SK-N-SH treated with all-trans-retinoic acid at 6 μM for 48 hours (cell line): ENCODE measurements around the gene SQOR.
A peak's percentile ranks its signal among the peaks of the same experiment; 100 is the strongest.

Experiments
- ATAC-seq: fragments of 200-7000 bp; cut with Tn5 transposase; 3 replicates; pipeline ENCODE4 v1.9.1; 2020; ENCODE audit warnings: mild to moderate bottlenecking, moderate library complexity
- ARNTL ChIP-seq: fragments of 450-650 bp; formaldehyde crosslinking; IDR thresholded peaks from 2 replicates; pipeline ENCODE4 v1.5.0; 2020; ENCODE audit warnings: low read depth, mild to moderate bottlenecking, moderate library complexity, borderline replicate concordance
- BACH2 ChIP-seq: fragments of 250-450 bp; sonication (Bioruptor Pico); IDR thresholded peaks from 2 replicates; pipeline ENCODE4 v1.9.0; 2021; ENCODE audit warnings: mild to moderate bottlenecking, borderline replicate concordance
- CSDC2 ChIP-seq: fragments of 250-450 bp; sonication (Bioruptor Pico); IDR thresholded peaks from 2 replicates; pipeline ENCODE4 v1.5.0; 2020; ENCODE audit warnings: mild to moderate bottlenecking, moderate library complexity
- CSRNP3 ChIP-seq: fragments of 250-450 bp; sonication (Bioruptor Pico); IDR thresholded peaks from 2 replicates; pipeline ENCODE4 v1.5.1; 2021; ENCODE audit warnings: mild to moderate bottlenecking, moderate library complexity
- ESRRG ChIP-seq: fragments of 250-450 bp; sonication (Bioruptor Pico); IDR thresholded peaks from 2 replicates; pipeline ENCODE4 v1.6.1; 2021; ENCODE audit warnings: mild to moderate bottlenecking
- GLIS3 ChIP-seq: fragments of 250-450 bp; sonication (Bioruptor Pico); IDR thresholded peaks from 2 replicates; pipeline ENCODE4 v1.5.0; 2020; ENCODE audit warnings: mild to moderate bottlenecking, moderate library complexity
- ISL1 ChIP-seq: fragments of 250-450 bp; sonication (Bioruptor Pico); IDR thresholded peaks from 2 replicates; pipeline ENCODE4 v2.1.2; 2022; ENCODE audit warnings: mild to moderate bottlenecking, moderate library complexity
- OSR1 ChIP-seq: fragments of 250-450 bp; sonication (Bioruptor Pico); IDR thresholded peaks from 2 replicates; pipeline ENCODE4 v1.8.0; 2022; ENCODE audit warnings: moderate library complexity, mild to moderate bottlenecking, inconsistent platforms
- PPARA ChIP-seq: fragments of 250-450 bp; sonication (Bioruptor Pico); IDR thresholded peaks from 2 replicates; pipeline ENCODE4 v1.5.0; 2020; ENCODE audit warnings: mild to moderate bottlenecking, borderline replicate concordance
- RARB ChIP-seq: fragments of 250-450 bp; sonication (Bioruptor Pico); IDR thresholded peaks from 2 replicates; pipeline ENCODE4 v1.8.0; 2021; ENCODE audit warnings: mild to moderate bottlenecking, moderate library complexity
- SNAI2 ChIP-seq: fragments of 250-450 bp; sonication (Bioruptor Pico); IDR thresholded peaks from 2 replicates; pipeline ENCODE4 v1.5.0; 2020; ENCODE audit warnings: mild to moderate bottlenecking, moderate library complexity
- TCF4 ChIP-seq: fragments of 250-450 bp; sonication (Bioruptor Pico); IDR thresholded peaks from 2 replicates; pipeline ENCODE4 v1.8.0; 2021; ENCODE audit warnings: mild to moderate bottlenecking, moderate library complexity, borderline replicate concordance
- TOX ChIP-seq: fragments of 250-450 bp; sonication (Bioruptor Pico); IDR thresholded peaks from 2 replicates; pipeline ENCODE4 v1.8.0; 2021; ENCODE audit warnings: mild to moderate bottlenecking, moderate library complexity, borderline replicate concordance
- ZC3H10 ChIP-seq: fragments of 250-450 bp; sonication (Bioruptor Pico); IDR thresholded peaks from 2 replicates; pipeline ENCODE4 v1.5.1; 2021; ENCODE audit warnings: mild to moderate bottlenecking, moderate library complexity
- ZFP3 ChIP-seq: fragments of 250-450 bp; sonication (Bioruptor Pico); IDR thresholded peaks from 2 replicates; pipeline ENCODE4 v1.5.0; 2020; ENCODE audit warnings: mild to moderate bottlenecking, moderate library complexity
- ZNF565 ChIP-seq: fragments of 450-650 bp; formaldehyde crosslinking; conservative IDR thresholded peaks from 2 replicates; pipeline ENCODE4 v1.5.0; 2020; ENCODE audit warnings: low read depth, mild to moderate bottlenecking, moderate library complexity
- ZNF70 ChIP-seq: fragments of 450-650 bp; formaldehyde crosslinking; IDR thresholded peaks from 2 replicates; pipeline ENCODE4 v1.5.0; 2020; ENCODE audit warnings: mild to moderate bottlenecking, moderate library complexity
- ZNF8 ChIP-seq: fragments of 450-650 bp; formaldehyde crosslinking; IDR thresholded peaks from 2 replicates; pipeline ENCODE4 v1.5.0; 2020; ENCODE audit warnings: mild to moderate bottlenecking, moderate library complexity
- TF ChIP-seq, protein P1 (sequence below): fragments of 250-450 bp; sonication (Bioruptor Pico); IDR thresholded peaks from 2 replicates; pipeline ENCODE4 v1.5.0; 2020; ENCODE audit warnings: mild to moderate bottlenecking, moderate library complexity
- TF ChIP-seq, protein P2 (sequence below): fragments of 250-450 bp; sonication (Bioruptor Pico); IDR thresholded peaks from 2 replicates; pipeline ENCODE4 v1.5.1; 2020; ENCODE audit warnings: low read depth, mild to moderate bottlenecking, moderate library complexity
- TF ChIP-seq, protein P3 (sequence below): fragments of 250-450 bp; sonication (Bioruptor Pico); IDR thresholded peaks from 2 replicates; pipeline ENCODE4 v1.8.0; 2020; ENCODE audit warnings: mild to moderate bottlenecking, moderate library complexity, borderline replicate concordance
- TF ChIP-seq, protein P4 (sequence below): fragments of 250-450 bp; sonication (Bioruptor Pico); IDR thresholded peaks from 2 replicates; pipeline ENCODE4 v1.8.0; 2021; ENCODE audit warnings: low read depth, mild to moderate bottlenecking, moderate library complexity, borderline replicate concordance

Gene SQOR

GRCh38 chr15:45637141-45637540 lies 2.3 kb downstream of the SQOR start:
- ATAC-seq, result no peak
- no peak for TF ChIP-seq OSR1 (CRISPR knock-in tag)
- TF ChIP-seq TCF4 (CRISPR knock-in tag), result no peak
- TF ChIP-seq ISL1 (CRISPR knock-in tag), result no peak
- TF ChIP-seq ARNTL (CRISPR knock-in tag), result no peak
- no peak for TF ChIP-seq ZNF8 (CRISPR knock-in tag)
- no peak for TF ChIP-seq BACH2 (CRISPR knock-in tag)
- TF ChIP-seq RARB (CRISPR knock-in tag), result no peak
- TF ChIP-seq PPARA, result no peak
- TF ChIP-seq, protein P1, sequence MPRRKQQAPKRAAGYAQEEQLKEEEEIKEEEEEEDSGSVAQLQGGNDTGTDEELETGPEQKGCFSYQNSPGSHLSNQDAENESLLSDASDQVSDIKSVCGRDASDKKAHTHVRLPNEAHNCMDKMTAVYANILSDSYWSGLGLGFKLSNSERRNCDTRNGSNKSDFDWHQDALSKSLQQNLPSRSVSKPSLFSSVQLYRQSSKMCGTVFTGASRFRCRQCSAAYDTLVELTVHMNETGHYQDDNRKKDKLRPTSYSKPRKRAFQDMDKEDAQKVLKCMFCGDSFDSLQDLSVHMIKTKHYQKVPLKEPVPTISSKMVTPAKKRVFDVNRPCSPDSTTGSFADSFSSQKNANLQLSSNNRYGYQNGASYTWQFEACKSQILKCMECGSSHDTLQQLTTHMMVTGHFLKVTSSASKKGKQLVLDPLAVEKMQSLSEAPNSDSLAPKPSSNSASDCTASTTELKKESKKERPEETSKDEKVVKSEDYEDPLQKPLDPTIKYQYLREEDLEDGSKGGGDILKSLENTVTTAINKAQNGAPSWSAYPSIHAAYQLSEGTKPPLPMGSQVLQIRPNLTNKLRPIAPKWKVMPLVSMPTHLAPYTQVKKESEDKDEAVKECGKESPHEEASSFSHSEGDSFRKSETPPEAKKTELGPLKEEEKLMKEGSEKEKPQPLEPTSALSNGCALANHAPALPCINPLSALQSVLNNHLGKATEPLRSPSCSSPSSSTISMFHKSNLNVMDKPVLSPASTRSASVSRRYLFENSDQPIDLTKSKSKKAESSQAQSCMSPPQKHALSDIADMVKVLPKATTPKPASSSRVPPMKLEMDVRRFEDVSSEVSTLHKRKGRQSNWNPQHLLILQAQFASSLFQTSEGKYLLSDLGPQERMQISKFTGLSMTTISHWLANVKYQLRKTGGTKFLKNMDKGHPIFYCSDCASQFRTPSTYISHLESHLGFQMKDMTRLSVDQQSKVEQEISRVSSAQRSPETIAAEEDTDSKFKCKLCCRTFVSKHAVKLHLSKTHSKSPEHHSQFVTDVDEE (CRISPR knock-in tag), result no peak
- no peak for TF ChIP-seq ESRRG (CRISPR knock-in tag)
- TF ChIP-seq CSDC2 (CRISPR knock-in tag), result no peak
- TF ChIP-seq TOX (CRISPR knock-in tag), result no peak
- TF ChIP-seq ZFP3 (CRISPR knock-in tag), result no peak
- no peak for TF ChIP-seq ZNF70 (CRISPR knock-in tag)
- TF ChIP-seq CSRNP3 (CRISPR knock-in tag), result no peak

DNA sequence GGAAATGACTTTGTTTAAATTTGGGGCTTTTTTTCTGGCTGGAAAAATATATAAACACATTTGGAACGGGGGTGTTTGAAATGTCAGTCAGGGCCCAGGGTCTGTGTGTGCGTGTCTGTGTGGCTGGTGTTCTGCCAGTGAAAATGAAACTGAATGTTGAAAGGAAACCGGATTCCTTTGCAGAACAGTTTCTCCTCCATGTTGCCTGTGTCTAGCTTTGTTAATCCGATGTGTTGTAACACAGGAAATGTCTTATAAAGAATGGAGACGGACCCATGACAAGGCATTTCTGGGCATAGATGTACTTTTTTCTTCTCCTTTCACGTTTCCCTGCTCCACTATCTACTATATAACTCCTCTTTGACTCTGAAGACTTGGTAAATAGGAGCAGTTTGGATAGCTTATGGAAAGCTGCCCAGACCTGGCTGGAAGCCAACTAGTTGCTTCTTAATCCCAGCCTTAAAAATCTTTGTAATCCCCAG lies 2.8 kb downstream of the SQOR start:
- ATAC-seq, result no peak
- no peak for TF ChIP-seq CSDC2 (CRISPR knock-in tag)
- TF ChIP-seq RARB (CRISPR knock-in tag), result no peak
- TF ChIP-seq PPARA, result no peak
- no peak for TF ChIP-seq GLIS3 (CRISPR knock-in tag)
- TF ChIP-seq SNAI2 (CRISPR knock-in tag), result no peak
- no peak for TF ChIP-seq ZNF565 (CRISPR knock-in tag)
- no peak for TF ChIP-seq ISL1 (CRISPR knock-in tag)
- TF ChIP-seq, protein P2, sequence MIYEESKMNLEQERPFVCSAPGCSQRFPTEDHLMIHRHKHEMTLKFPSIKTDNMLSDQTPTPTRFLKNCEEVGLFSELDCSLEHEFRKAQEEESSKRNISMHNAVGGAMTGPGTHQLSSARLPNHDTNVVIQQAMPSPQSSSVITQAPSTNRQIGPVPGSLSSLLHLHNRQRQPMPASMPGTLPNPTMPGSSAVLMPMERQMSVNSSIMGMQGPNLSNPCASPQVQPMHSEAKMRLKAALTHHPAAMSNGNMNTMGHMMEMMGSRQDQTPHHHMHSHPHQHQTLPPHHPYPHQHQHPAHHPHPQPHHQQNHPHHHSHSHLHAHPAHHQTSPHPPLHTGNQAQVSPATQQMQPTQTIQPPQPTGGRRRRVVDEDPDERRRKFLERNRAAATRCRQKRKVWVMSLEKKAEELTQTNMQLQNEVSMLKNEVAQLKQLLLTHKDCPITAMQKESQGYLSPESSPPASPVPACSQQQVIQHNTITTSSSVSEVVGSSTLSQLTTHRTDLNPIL (CRISPR knock-in tag), result no peak
- no peak for TF ChIP-seq BACH2 (CRISPR knock-in tag)
- TF ChIP-seq ARNTL (CRISPR knock-in tag), result no peak
- no peak for TF ChIP-seq ZFP3 (CRISPR knock-in tag)
- TF ChIP-seq TOX (CRISPR knock-in tag), result no peak
- no peak for TF ChIP-seq OSR1 (CRISPR knock-in tag)
- TF ChIP-seq, protein P3, sequence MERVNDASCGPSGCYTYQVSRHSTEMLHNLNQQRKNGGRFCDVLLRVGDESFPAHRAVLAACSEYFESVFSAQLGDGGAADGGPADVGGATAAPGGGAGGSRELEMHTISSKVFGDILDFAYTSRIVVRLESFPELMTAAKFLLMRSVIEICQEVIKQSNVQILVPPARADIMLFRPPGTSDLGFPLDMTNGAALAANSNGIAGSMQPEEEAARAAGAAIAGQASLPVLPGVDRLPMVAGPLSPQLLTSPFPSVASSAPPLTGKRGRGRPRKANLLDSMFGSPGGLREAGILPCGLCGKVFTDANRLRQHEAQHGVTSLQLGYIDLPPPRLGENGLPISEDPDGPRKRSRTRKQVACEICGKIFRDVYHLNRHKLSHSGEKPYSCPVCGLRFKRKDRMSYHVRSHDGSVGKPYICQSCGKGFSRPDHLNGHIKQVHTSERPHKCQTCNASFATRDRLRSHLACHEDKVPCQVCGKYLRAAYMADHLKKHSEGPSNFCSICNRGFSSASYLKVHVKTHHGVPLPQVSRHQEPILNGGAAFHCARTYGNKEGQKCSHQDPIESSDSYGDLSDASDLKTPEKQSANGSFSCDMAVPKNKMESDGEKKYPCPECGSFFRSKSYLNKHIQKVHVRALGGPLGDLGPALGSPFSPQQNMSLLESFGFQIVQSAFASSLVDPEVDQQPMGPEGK (CRISPR knock-in tag), result no peak
- TF ChIP-seq ZC3H10, result no peak
- TF ChIP-seq, all 23 proteins: peak for 0

GRCh38 chr15:45640616-45641015 lies 5.8 kb downstream of the SQOR start:
- ATAC-seq, result peak; percentile 38; the same call in 2 of the 3 replicates
- TF ChIP-seq, protein P4, sequence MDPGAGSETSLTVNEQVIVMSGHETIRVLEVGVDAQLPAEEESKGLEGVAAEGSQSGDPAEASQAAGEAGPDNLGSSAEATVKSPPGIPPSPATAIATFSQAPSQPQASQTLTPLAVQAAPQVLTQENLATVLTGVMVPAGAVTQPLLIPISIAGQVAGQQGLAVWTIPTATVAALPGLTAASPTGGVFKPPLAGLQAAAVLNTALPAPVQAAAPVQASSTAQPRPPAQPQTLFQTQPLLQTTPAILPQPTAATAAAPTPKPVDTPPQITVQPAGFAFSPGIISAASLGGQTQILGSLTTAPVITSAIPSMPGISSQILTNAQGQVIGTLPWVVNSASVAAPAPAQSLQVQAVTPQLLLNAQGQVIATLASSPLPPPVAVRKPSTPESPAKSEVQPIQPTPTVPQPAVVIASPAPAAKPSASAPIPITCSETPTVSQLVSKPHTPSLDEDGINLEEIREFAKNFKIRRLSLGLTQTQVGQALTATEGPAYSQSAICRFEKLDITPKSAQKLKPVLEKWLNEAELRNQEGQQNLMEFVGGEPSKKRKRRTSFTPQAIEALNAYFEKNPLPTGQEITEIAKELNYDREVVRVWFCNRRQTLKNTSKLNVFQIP, result no peak
- TF ChIP-seq ARNTL (CRISPR knock-in tag) (no peak), ZFP3 (CRISPR knock-in tag) (no peak), RARB (CRISPR knock-in tag) (no peak), OSR1 (CRISPR knock-in tag) (no peak), ZNF565 (CRISPR knock-in tag) (no peak), BACH2 (CRISPR knock-in tag) (no peak), ISL1 (CRISPR knock-in tag) (no peak), ZC3H10 (no peak), SNAI2 (CRISPR knock-in tag) (no peak), TCF4 (CRISPR knock-in tag) (no peak), CSDC2 (CRISPR knock-in tag) (no peak), ZNF70 (CRISPR knock-in tag) (no peak), PPARA (no peak)
- TF ChIP-seq, protein P2 (CRISPR knock-in tag), result no peak
- TF ChIP-seq, protein P1 (CRISPR knock-in tag), result no peak
